Stimulated activated CD4-positive, alpha-beta T cell treated with anti-CD3 and anti-CD28 coated beads, Interleukin-12 subunit alpha, Interleukin-12 subunit beta, amount 100 ng/mL, for 48 hours (primary cell): Measurements from ENCODE around the gene OR4L1.
"Not testable (repeated sequence)": the region's sequence is repeated elsewhere in the genome, so short reads cannot be mapped to it uniquely, and the experiment has no call there.

Experiments used
- DNase-seq, 3 donors: peaks; one replicate each; pipeline ENCODE4 v3.0.0-alpha.2; 2020; ENCODE audit warnings: low read depth in 2 of 3, low spot score in 1 of 3

OR4L1 gene

GRCh38 chr14:20059745-20060144 is at the start of gene OR4L1:
OR4L1 (plus strand) TSS chr14:20060045; CDS start chr14:20060045, 0 bp downstream.
- no peak for DNase-seq

- no peak for DNase-seq
Measured at GRCh38 chr14:20019257-20019865, 40.5 kb upstream of the OR4L1 start, which contains the start of gene OR4K14. OR4K14 (minus strand) TSS chr14:20019307; CDS start chr14:20015193, 4,114 bp downstream.

GRCh38 chr14:20031058-20031457 is 28.8 kb upstream of the OR4L1 start:
- no peak for DNase-seq

GRCh38 chr14:20035449-20035848 is 24.4 kb upstream of the OR4L1 start:
- DNase-seq, result no peak

- DNase-seq, result no peak
Measured at GRCh38 chr14:20035938-20036337, 23.9 kb upstream of the OR4L1 start, which contains the start of gene OR4K13. OR4K13 (minus strand) TSS chr14:20036038; CDS start chr14:20034758, 1,280 bp downstream.

- DNase-seq, result no peak
Measured at GRCh38 chr14:20044243-20044642, 15.6 kb upstream of the OR4L1 start.

GRCh38 chr14:20048202-20048601 is 11.6 kb upstream of the OR4L1 start:
- no peak for DNase-seq

- no peak for DNase-seq
Measured at GRCh38 chr14:20092050-20092449, 32.2 kb downstream of the OR4L1 start.

GRCh38 chr14:20093442-20093841 is 33.6 kb downstream of the OR4L1 start:
- DNase-seq, result no peak

GRCh38 chr14:20098926-20099770 is 39.3 kb downstream of the OR4L1 start:
- DNase-seq, result not testable (repeated sequence)

GRCh38 chr14:20110438-20110837 is 50.6 kb downstream of the OR4L1 start, which contains the start of gene OR4K17:
OR4K17 (plus strand) TSS chr14:20110739; CDS start chr14:20117500, 6,761 bp downstream.
- DNase-seq, result no peak
